ENCODE measurements around the gene IQCC. TPM values are rescaled to one million over a fixed set of nuclear protein-coding genes. Genes with fewer than 3 reads are reported as not detected.

Gene IQCC
- total RNA-seq, 1 donor from 2014 or later: 3.8 TPM

DNA sequence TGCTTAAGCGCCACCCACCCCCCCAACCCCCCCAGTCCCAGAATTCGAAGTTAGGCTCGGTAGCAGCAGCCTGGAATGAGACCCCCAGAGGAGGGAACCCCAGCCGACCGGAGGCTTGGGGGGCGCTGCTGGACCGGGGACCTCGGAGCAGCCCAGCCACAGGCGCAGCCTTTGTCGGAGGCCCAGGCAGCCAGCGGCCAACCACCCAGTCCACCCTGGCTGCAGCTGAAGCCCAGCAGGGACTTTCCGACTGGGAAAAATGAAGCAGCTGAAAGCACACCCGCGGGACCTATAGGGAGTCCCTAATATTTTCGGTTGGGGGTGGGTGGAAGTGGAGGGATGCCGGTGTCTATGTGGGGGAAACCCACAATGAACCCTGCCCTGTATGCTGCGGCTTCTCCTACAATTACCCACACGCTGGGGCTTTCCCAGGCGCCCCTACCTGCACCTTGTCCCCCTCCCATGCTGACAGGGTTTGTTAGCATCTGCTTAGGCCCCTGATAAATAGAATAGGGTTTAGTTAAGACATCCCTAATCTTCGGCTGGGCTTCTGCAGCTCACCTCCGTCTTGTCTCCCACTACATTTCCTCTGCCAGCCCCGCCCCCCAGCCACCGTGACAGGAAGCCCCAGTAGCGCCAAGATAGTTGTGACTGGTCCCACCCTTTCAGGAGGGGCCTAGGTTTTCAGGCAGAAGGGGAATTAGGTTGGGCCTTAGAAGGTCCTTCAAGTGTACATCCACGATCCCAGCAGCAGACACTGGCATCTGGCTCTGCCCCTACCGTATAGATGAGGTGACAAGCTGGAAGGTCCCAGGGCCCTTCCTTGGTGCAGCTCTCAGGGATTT lies 4.2 kb upstream of the IQCC start:
- Mint-ChIP-seq H3K4me3 (peak overlapping the region; percentile 87), H3K4me1 (peaks cover 24% of the 10 kb centered on the region), H3K36me3 (peaks cover 5% of the 10 kb centered on the region), H3K27ac (peak overlapping the region; percentile 94), H3K9me3 (no peaks in the 10 kb centered on the region), H3K27me3 (ENCODE audit: low read depth) (no peaks in the 10 kb centered on the region)
- DNase-seq (ENCODE audit: low spot score in 2 of 2, unreplicated experiment in 2 of 2): peak; percentile 45 to 66
- TF ChIP-seq, protein P1, sequence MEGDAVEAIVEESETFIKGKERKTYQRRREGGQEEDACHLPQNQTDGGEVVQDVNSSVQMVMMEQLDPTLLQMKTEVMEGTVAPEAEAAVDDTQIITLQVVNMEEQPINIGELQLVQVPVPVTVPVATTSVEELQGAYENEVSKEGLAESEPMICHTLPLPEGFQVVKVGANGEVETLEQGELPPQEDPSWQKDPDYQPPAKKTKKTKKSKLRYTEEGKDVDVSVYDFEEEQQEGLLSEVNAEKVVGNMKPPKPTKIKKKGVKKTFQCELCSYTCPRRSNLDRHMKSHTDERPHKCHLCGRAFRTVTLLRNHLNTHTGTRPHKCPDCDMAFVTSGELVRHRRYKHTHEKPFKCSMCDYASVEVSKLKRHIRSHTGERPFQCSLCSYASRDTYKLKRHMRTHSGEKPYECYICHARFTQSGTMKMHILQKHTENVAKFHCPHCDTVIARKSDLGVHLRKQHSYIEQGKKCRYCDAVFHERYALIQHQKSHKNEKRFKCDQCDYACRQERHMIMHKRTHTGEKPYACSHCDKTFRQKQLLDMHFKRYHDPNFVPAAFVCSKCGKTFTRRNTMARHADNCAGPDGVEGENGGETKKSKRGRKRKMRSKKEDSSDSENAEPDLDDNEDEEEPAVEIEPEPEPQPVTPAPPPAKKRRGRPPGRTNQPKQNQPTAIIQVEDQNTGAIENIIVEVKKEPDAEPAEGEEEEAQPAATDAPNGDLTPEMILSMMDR (IDR thresholded peaks at IDR 0.05; ENCODE audit: unreplicated experiment): no peak

GRCh38 chr1:32204943-32205361 lies 519 bp upstream of the IQCC start:
- H3K9me3 Mint-ChIP-seq: no peaks in the 10 kb centered on the region
- DNase-seq (ENCODE audit: low spot score in 2 of 2, unreplicated experiment in 2 of 2): no peak
- no peaks in the 10 kb centered on the region for H3K36me3 Mint-ChIP-seq
- no peaks in the 10 kb centered on the region for H3K27me3 Mint-ChIP-seq (ENCODE audit: low read depth)
- H3K4me3 Mint-ChIP-seq: peak overlapping the region; percentile 89
- peak overlapping the region; percentile 86 for H3K27ac Mint-ChIP-seq
- peaks cover 27% of the 10 kb centered on the region for H3K4me1 Mint-ChIP-seq
- TF ChIP-seq, protein P1 (IDR thresholded peaks at IDR 0.05; ENCODE audit: unreplicated experiment): no peak

GRCh38 chr1:32208469-32208868 lies 3.0 kb downstream of the IQCC start:
- no peaks in the 10 kb centered on the region for H3K9me3 Mint-ChIP-seq
- TF ChIP-seq, protein P1 (IDR thresholded peaks at IDR 0.05; ENCODE audit: unreplicated experiment): no peak
- H3K27me3 Mint-ChIP-seq (ENCODE audit: low read depth): no peaks in the 10 kb centered on the region
- H3K36me3 Mint-ChIP-seq: no peaks in the 10 kb centered on the region
- no peak for DNase-seq (ENCODE audit: low spot score in 2 of 2, unreplicated experiment in 2 of 2)
- no peak overlapping the region for H3K4me3 Mint-ChIP-seq
- peaks cover 14% of the 10 kb centered on the region for H3K4me1 Mint-ChIP-seq
- H3K27ac Mint-ChIP-seq: no peak overlapping the region

DNA sequence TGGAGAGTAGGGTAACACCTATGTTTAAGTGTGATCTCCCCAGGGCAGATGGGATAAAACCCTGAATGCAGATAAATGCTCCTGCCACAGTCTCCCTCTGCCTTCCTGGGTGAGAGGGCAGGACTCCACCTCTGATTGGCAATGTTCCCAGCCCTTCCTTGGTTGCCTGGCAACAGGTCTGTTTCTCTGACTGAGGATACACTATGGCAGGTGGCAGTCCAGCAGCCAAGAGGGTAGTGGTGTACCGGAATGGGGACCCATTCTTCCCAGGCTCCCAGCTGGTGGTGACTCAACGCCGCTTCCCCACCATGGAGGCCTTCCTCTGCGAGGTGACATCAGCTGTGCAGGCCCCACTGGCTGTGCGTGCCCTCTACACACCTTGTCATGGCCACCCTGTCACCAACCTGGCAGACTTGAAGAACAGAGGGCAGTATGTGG lies 3.4 kb downstream of the IQCC start, which contains the start of gene DCDC2B:
TSS of gene DCDC2B (plus strand) at position 199 of the 438 bp plus-strand sequence. CDS start at position 204, 5 bp downstream.
- Mint-ChIP-seq H3K4me3 (no peak within 1 kb of the TSS), H3K4me1 (peaks cover 14% of the 10 kb centered on the region), H3K27ac (no peak within 1 kb of the TSS), H3K9me3 (no peaks in the 10 kb centered on the region), H3K27me3 (ENCODE audit: low read depth) (no peaks in the 10 kb centered on the region), H3K36me3 (no peaks in the 10 kb centered on the region)
- TF ChIP-seq, protein P1 (IDR thresholded peaks at IDR 0.05; ENCODE audit: unreplicated experiment): no peak
- no peak for DNase-seq (ENCODE audit: low spot score in 2 of 2, unreplicated experiment in 2 of 2)

DNA sequence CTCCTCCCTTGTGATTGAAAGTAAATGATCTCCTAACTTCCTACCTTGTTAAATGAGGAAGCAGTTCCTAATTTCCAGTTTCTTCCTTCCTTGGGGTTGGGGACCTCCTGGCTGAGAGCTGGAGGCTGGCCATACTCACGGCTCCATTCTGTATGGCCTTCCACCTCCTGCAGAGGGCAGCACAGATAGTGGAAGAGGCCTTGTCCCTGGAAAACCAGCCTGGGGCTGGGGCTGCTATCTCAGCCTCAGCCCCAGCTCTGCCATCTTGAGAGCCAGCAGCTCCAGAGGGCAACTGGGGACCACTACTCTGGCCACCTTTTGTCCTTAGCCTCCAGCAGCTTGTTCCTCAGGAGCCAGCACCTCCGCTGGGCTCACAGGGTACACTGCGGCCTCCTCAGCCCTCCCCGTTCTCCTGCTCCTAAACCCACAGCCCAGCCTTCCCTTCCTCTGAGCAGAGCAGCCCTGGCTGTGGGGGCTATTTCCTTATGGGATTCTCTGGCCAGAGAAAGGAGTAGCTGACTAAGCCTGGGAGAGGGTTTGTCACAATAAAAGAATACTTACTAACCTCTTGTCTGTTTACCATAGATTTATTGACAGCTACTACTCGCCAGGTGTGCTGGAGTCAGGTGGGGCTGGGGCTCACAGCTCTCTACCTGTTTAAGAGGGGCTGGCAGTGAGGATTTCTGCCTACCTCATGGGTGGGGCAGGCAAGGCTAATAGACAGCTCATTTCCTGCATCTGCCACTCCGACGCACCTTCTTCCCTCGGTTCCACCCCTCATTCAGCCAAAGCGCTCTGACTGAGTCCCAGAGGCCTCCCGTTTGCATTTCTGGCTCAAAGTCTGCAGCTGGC lies 10.4 kb downstream of the IQCC start:
- peaks cover 5% of the 10 kb centered on the region for H3K4me1 Mint-ChIP-seq
- H3K9me3 Mint-ChIP-seq: no peaks in the 10 kb centered on the region
- no peaks in the 10 kb centered on the region for H3K36me3 Mint-ChIP-seq
- TF ChIP-seq, protein P1 (IDR thresholded peaks at IDR 0.05; ENCODE audit: unreplicated experiment): peak; percentile 45
- no peak overlapping the region for H3K4me3 Mint-ChIP-seq
- no peaks in the 10 kb centered on the region for H3K27me3 Mint-ChIP-seq (ENCODE audit: low read depth)
- no peak overlapping the region for H3K27ac Mint-ChIP-seq
- DNase-seq (ENCODE audit: low spot score in 2 of 2, unreplicated experiment in 2 of 2): peak in 1 of 2 experiments; percentile 62

Data from mesothelial cell of epicardium (in vitro differentiated cells).